CD4-positive, CD25-positive, alpha-beta regulatory T cell (primary cell): ENCODE data around the gene TGOLN2. TPM values are rescaled to one million over a fixed set of nuclear protein-coding genes. Genes with fewer than 3 reads are reported as not detected.

Experiments
- ATAC-seq, 2 donors: fragments of 150-1000 bp; cut with Tn5 transposase; one replicate each; pipeline ENCODE4 v1.10.0; 2021; ENCODE audit warnings: low read depth in 2 of 2, moderate number of reproducible peaks in 2 of 2, moderate library complexity in 1 of 2
- DNase-seq, 3 donors: peaks; one replicate each; pipeline versions ENCODE4 v3.0.0 to v3.0.0-alpha.2; 2012 to 2022; ENCODE audit warnings: mixed read lengths in 1 of 3
- H3K27ac ChIP-seq: one replicate; pipeline ENCODE4 v1.7.0; 2013; ENCODE audit warnings: mild to moderate bottlenecking, low read length; ENCODE audit not compliant: insufficient read depth, poor library complexity, severe bottlenecking
- H3K27me3 ChIP-seq: one replicate; pipeline ENCODE4 v1.7.0; 2013; ENCODE audit warnings: low read length; ENCODE audit not compliant: control insufficient read depth, insufficient read depth
- H3K36me3 ChIP-seq: one replicate; pipeline ENCODE4 v1.7.0; 2013; ENCODE audit warnings: mild to moderate bottlenecking, low read length, moderate library complexity; ENCODE audit not compliant: control insufficient read depth, insufficient read depth
- H3K4me1 ChIP-seq: 2 replicates; pipeline ENCODE4 v1.7.0; 2013; ENCODE audit warnings: mild to moderate bottlenecking, low read length; ENCODE audit not compliant: insufficient read depth, control insufficient read depth, poor library complexity, severe bottlenecking
- H3K4me3 ChIP-seq: one replicate; pipeline ENCODE4 v1.7.0; 2013; ENCODE audit warnings: low read depth, mild to moderate bottlenecking, low read length, moderate library complexity
- H3K9me3 ChIP-seq, 2 experiments: 1 replicate in 1 of 2; 2 replicates in 1 of 2; pipeline ENCODE4 v1.7.0; 2013; ENCODE audit warnings: low read length in 2 of 2, mild to moderate bottlenecking in 1 of 2, moderate library complexity in 1 of 2; ENCODE audit not compliant: control insufficient read depth in 2 of 2
- H3K27ac Mint-ChIP-seq, 3 donors: one replicate each; pipeline ENCODE4 v1.8.0; 2020 to 2022; ENCODE audit warnings: mild to moderate bottlenecking in 3 of 3, mixed read lengths in 3 of 3, moderate library complexity in 2 of 3
- H3K27me3 Mint-ChIP-seq: one replicate; pipeline ENCODE4 v1.8.0; 2022; ENCODE audit warnings: mild to moderate bottlenecking, mixed read lengths
- H3K36me3 Mint-ChIP-seq: one replicate; pipeline ENCODE4 v1.8.0; 2020; ENCODE audit warnings: mixed read lengths
- H3K4me1 Mint-ChIP-seq, 4 donors: one replicate each; pipeline ENCODE4 v1.8.0; 2020 to 2022; ENCODE audit warnings: mixed read lengths in 4 of 4, mild to moderate bottlenecking in 1 of 4
- H3K4me3 Mint-ChIP-seq, 4 donors: one replicate each; pipeline ENCODE4 v1.8.0; 2020 to 2022; ENCODE audit warnings: mild to moderate bottlenecking in 4 of 4, mixed read lengths in 4 of 4, moderate library complexity in 3 of 4
- H3K9me3 Mint-ChIP-seq, 7 donors: one replicate each; pipeline ENCODE4 v1.8.0; 2020 to 2022; ENCODE audit warnings: mixed read lengths in 7 of 7, mild to moderate bottlenecking in 3 of 7, moderate library complexity in 2 of 7
- polyA plus RNA-seq, 4 donors: library from polyadenylated mRNA; unstranded; fragments of 300-500 nt; fragmentation: Illumina TruSeq; gene quantifications; one replicate each; pipeline ENCODE4 v1.2.3, GENCODE V29; 2021
- total RNA-seq: library from RNA; stranded (reverse); gene quantifications from one replicate; pipeline ENCODE4 v1.2.3, GENCODE V29; 2022

Gene TGOLN2
- total and polyA plus RNA-seq, 5 donors from 2014 or later: 51.3 to 168 (median 62.4) TPM

DNA sequence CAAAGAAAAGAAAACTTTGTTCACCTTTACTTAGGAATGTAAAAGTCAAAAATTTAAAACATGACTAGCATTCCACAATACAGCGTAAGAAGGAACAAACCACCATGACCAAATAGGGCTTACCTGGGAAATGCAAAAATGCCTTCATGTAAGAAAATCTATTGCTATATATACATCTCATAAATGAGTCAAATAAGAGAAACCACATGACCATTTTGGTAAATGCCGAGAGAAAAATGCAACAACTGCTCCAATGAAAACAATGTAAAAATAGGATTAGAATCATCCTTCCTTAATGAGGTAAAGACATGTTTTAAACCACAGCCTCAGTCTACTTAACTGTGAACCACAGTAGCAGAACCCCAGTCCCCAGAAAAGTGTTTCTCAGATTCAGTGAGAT lies 49.4 kb downstream of the TGOLN2 start:
- DNase-seq (no peak), ATAC-seq (no peak)
- Histone ChIP-seq H3K4me3 (no peak overlapping the region), H3K9me3 (no peaks in the 10 kb centered on the region), H3K27me3 (peaks cover 4% of the 10 kb centered on the region), H3K27ac (no peak overlapping the region), H3K4me1 (no peaks in the 10 kb centered on the region), H3K36me3 (no peaks in the 10 kb centered on the region)
- H3K27ac Mint-ChIP-seq: no peak overlapping the region
- no peaks in the 10 kb centered on the region for H3K4me1 Mint-ChIP-seq
- no peak overlapping the region for H3K4me3 Mint-ChIP-seq
- H3K9me3 Mint-ChIP-seq: peaks cover 0 to 1% (median 0%) of the 10 kb centered on the region in 7 donors
- no peaks in the 10 kb centered on the region for H3K36me3 Mint-ChIP-seq
- H3K27me3 Mint-ChIP-seq: peaks cover 12% of the 10 kb centered on the region

DNA sequence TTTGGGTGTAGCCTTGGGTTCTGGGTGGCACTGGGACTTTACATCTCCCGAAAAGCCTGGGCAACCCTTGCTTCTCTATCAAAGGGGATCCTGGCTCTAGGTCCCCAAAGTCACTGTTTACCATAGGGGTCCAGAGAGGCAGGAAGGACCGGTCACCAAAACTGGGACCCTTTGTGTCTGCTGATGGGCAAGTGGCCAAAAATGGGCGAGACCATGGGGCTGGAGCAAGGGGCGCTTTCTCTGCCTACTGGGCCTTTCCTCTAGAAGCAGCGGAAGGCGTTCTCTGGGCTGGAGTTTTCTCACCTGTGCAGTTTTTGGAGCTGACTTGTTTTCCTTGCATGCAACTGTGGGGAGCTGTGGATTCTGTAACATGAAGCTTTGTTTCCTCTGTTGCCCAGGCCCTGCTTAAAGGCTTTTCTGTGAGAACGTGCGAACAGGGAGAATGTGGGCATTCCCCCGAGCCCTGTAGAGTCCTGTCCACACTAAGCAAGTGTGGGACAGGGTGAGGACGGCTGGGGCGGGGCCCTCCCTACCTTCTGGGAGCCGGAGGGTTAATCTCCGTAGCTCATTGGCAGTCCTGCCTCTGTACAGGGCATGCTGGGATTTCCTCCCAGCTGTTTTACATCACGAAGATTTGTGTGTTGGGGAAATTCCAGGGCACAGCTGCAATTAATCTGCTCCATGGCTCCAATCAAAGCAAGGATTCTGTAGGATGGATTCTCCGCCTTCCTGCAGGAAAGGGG lies 50.2 kb downstream of the TGOLN2 start:
- Histone ChIP-seq H3K4me1 (no peaks in the 10 kb centered on the region), H3K4me3 (no peak overlapping the region), H3K27ac (no peak overlapping the region), H3K36me3 (no peaks in the 10 kb centered on the region), H3K9me3 (no peaks in the 10 kb centered on the region), H3K27me3 (peaks cover 2% of the 10 kb centered on the region)
- no peaks in the 10 kb centered on the region for H3K4me1 Mint-ChIP-seq
- ATAC-seq (no peak), DNase-seq (no peak)
- peaks cover 0 to 1% (median 0%) of the 10 kb centered on the region in 7 donors for H3K9me3 Mint-ChIP-seq
- peaks cover 17% of the 10 kb centered on the region for H3K27me3 Mint-ChIP-seq
- no peak overlapping the region for H3K4me3 Mint-ChIP-seq
- H3K36me3 Mint-ChIP-seq: no peaks in the 10 kb centered on the region
- H3K27ac Mint-ChIP-seq: no peak overlapping the region

DNA sequence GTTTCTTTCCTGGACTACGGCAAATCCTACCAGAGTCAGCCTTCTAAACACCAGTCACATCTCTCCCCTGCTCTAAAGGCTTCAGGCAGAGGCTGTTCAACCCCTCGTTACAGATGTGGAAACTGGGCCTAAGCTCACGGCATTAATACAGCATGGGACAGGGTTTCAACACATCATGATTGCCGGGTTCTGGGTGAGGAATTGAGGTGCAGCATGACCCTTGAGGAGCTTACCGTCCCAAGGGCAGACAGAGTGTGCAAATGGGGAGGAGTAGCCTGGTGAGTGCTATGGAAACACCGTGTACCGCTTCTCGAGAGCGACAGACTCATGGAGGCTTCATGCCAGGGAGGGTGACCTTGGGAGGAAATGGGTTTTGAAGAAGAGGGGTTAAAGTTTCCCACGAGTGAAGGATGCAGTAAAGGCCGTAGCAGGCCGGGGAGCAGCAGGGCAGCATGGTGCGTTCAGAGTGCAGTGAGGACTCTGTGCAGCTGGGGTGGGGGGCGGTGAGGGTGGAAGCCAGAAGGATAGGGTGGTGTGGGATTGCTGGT lies 51.1 kb downstream of the TGOLN2 start:
- ATAC-seq: no peak
- H3K27ac Mint-ChIP-seq: no peak overlapping the region

DNA sequence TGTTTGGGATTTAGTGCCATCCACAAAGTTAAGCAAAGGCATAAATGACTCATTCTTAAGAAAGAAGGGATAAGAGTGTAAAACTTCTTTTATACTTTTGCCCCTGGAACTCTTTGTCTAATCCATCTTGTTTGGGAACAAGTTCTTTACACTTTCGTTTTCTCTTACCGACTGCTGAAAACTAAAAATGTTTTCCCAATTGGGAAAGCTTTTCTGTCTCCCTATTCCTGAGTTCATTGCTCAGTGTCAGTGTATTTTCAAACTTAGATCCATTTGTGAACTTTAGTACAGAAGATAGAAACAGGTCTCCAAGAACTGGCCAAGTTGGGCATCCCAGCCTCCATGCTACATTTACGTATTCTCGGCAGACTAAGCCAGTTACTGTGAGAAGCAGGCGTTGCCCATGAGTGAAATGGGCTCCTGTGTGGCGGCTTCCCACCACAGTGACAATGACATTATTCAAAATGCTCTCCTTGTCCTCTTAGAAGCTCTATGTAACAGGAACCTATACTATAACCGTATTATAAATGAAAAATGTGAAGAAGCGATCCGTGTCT lies 51.7 kb downstream of the TGOLN2 start:
- no peak overlapping the region for H3K4me3 ChIP-seq
- H3K4me1 Mint-ChIP-seq: no peaks in the 10 kb centered on the region
- no peaks in the 10 kb centered on the region for H3K4me1 ChIP-seq
- H3K27me3 ChIP-seq: peaks cover 5% of the 10 kb centered on the region
- peaks cover 26% of the 10 kb centered on the region for H3K27me3 Mint-ChIP-seq
- H3K9me3 Mint-ChIP-seq: no peaks in the 10 kb centered on the region
- no peak overlapping the region for H3K27ac Mint-ChIP-seq
- DNase-seq (no peak), ATAC-seq (no peak)
- no peaks in the 10 kb centered on the region for H3K36me3 Mint-ChIP-seq
- H3K36me3 ChIP-seq: no peaks in the 10 kb centered on the region
- no peaks in the 10 kb centered on the region for H3K9me3 ChIP-seq
- no peak overlapping the region for H3K27ac ChIP-seq
- H3K4me3 Mint-ChIP-seq: no peak overlapping the region

More for the DNA sequence above, 51.1 kb downstream of the TGOLN2 start:
- H3K4me1 Mint-ChIP-seq: no peaks in the 10 kb centered on the region
- Histone ChIP-seq H3K27me3 (peaks cover 2% of the 10 kb centered on the region), H3K4me3 (no peak overlapping the region), H3K27ac (no peak overlapping the region), H3K9me3 (no peaks in the 10 kb centered on the region), H3K36me3 (no peaks in the 10 kb centered on the region), H3K4me1 (no peaks in the 10 kb centered on the region)
- no peak for DNase-seq
- H3K4me3 Mint-ChIP-seq: no peak overlapping the region
- peaks cover 0 to 1% (median 0%) of the 10 kb centered on the region in 7 donors for H3K9me3 Mint-ChIP-seq
- H3K27me3 Mint-ChIP-seq: peaks cover 20% of the 10 kb centered on the region
- H3K36me3 Mint-ChIP-seq: no peaks in the 10 kb centered on the region

DNA sequence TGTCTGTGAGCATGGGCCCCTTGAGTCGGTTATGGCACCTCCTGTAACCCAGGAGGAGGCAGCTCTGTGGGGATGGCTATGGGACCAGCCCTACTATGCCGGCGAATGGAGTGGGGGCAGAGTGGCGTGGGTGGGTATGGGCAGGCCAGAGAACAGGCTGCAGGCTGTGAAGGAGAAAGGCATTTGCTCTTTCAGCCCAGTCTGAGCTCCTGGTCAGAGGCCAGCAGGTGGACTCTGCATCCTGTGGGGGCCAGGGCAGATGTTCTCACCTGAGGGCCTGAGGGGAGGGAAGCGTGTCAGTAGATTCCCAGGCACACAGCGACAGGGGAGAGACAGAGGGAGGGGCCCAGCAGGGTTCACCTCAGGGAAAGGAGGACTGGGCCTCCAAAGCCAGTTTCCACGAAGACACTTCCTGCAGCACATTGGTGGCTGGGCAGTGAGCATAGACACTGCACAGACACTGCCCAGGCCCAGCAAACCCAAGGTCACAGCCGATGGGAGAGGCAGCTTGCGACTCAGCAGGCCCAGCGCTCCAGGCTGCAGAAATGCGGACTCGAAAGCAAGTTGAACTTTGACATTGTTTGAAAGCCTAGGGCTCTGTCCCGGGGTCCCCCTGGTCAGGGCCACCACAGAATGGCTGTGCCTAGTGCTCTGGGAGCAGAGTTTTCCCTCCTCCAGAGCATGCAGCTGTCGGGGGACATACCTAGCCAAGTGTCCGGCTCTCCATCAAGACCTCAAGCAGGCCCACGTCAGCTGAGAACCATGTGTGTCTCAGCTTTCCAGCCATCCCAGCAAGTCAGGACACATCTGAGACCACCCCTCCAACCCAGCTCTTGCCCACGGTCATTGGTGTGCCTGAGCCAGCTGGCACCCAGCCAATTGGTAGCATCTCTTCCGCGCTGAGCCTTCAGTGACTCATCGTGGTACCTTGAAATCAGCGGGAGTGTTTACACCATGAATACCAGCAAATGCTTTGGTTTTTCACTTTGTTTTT lies 53.8 kb downstream of the TGOLN2 start:
- H3K27ac Mint-ChIP-seq: no peak overlapping the region

DNA sequence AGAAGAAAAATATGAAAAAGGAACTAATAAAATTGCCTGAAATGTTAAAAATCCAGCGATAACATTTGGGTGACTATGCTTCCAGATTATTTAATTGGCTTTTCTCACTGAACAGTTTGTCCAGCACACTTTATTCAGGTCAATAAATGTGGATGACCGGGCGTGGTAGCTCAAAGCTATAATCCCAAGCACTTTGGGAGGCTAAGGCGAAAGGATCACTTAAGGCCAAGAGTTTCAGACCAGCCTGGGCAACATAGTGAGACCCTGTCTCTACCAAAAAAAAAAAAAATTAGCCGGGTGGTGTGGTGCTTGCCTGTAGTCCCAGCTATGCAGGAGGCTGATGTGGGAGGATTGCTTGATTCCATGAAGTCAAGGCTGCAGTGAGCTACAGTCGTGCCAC lies 55.4 kb downstream of the TGOLN2 start:
- ATAC-seq (no peak), DNase-seq (no peak)
- peaks cover 36% of the 10 kb centered on the region for H3K27me3 Mint-ChIP-seq
- no peak overlapping the region for H3K27ac Mint-ChIP-seq
- Histone ChIP-seq H3K36me3 (no peaks in the 10 kb centered on the region), H3K27me3 (peaks cover 5% of the 10 kb centered on the region), H3K4me1 (no peaks in the 10 kb centered on the region), H3K4me3 (no peak overlapping the region), H3K9me3 (no peaks in the 10 kb centered on the region), H3K27ac (no peak overlapping the region)
- no peaks in the 10 kb centered on the region for H3K36me3 Mint-ChIP-seq
- no peaks in the 10 kb centered on the region for H3K9me3 Mint-ChIP-seq
- no peak overlapping the region for H3K4me3 Mint-ChIP-seq
- H3K4me1 Mint-ChIP-seq: no peaks in the 10 kb centered on the region

More for the DNA sequence above, 53.8 kb downstream of the TGOLN2 start:
- Histone ChIP-seq H3K27me3 (peaks cover 5% of the 10 kb centered on the region), H3K4me1 (no peaks in the 10 kb centered on the region), H3K9me3 (no peaks in the 10 kb centered on the region), H3K4me3 (no peak overlapping the region), H3K27ac (no peak overlapping the region), H3K36me3 (no peaks in the 10 kb centered on the region)
- Mint-ChIP-seq H3K4me3 (no peak overlapping the region), H3K27me3 (peaks cover 31% of the 10 kb centered on the region), H3K36me3 (no peaks in the 10 kb centered on the region), H3K9me3 (no peaks in the 10 kb centered on the region), H3K4me1 (no peaks in the 10 kb centered on the region)
- DNase-seq: no peak
- ATAC-seq: no peak

DNA sequence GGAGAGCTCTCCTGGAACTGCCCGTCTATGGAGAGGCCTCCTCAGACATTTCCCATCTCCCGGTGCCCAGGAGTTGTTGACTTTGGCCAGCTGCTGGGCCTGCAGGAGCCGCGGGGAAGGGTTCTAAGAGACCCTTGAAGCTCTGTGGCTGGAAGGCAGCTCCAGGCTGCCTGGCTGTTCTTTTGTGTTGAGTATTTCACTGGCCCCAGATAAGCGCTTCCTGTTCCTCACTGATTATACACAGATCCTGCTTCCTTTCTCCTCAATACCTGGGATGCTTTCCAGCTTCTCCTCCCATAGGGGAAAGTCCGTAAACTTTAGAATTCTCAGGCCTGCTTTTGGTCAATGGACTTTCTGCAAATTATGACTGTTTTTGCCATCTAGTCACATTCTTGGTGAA lies 57.8 kb downstream of the TGOLN2 start:
- Mint-ChIP-seq H3K9me3 (peaks cover 0 to 2% (median 0%) of the 10 kb centered on the region in 7 donors), H3K27ac (no peak overlapping the region), H3K27me3 (peaks cover 43% of the 10 kb centered on the region), H3K4me3 (no peak overlapping the region), H3K4me1 (peaks cover 0 to under 1% (median 0%) of the 10 kb centered on the region in 4 donors), H3K36me3 (no peaks in the 10 kb centered on the region)
- Histone ChIP-seq H3K4me3 (no peak overlapping the region), H3K27me3 (peaks cover 6% of the 10 kb centered on the region), H3K36me3 (no peaks in the 10 kb centered on the region), H3K4me1 (no peaks in the 10 kb centered on the region), H3K9me3 (no peaks in the 10 kb centered on the region), H3K27ac (no peak overlapping the region)
- ATAC-seq (no peak), DNase-seq (no peak)
